H1 (cell line): Measurements from ENCODE around the gene TSPOAP1. TPM values are rescaled to one million over a fixed set of nuclear protein-coding genes. Genes with fewer than 3 reads are reported as not detected.

Experiments
- CTCF ChIA-PET: fragments of 300-600 bp; sonication (Branson Sonifier 250); formaldehyde crosslinking; loops from one replicate; lab custom pipeline; 2021; ENCODE audit not compliant: partially characterized antibody; lab: Charles Lee
- POLR2A ChIA-PET: fragments of 300-600 bp; sonication (Branson Sonifier 250); formaldehyde crosslinking; loops from one replicate; lab custom pipeline; 2021; ENCODE audit warnings: inconsistent platforms; ENCODE audit not compliant: partially characterized antibody; lab: Charles Lee
- DNase-seq, 2 experiments: peaks; one replicate each; pipeline versions ENCODE4 v3.0.0 to v3.0.0-alpha.2; 2010 to 2022; ENCODE audit warnings: low spot score in 2 of 2, low read depth in 1 of 2, mixed read lengths in 1 of 2
- FAIRE-seq: peaks from 2 replicates; lab custom pipeline; 2011; peaks lifted over from hg19 to GRCh38; lab: Jason Lieb, UNC
- H2AFZ ChIP-seq: 2 replicates; pipeline ENCODE4 v1.8.1; 2012; ENCODE audit warnings: low read length, inconsistent platforms
- H2AK5ac ChIP-seq: 2 replicates; pipeline ENCODE4 v1.6.1; 2013; ENCODE audit warnings: low read depth, low read length
- H2BK120ac ChIP-seq: replicated peaks from 2 replicates; pipeline ENCODE3; 2013; ENCODE audit warnings: low read depth, low read length, inconsistent platforms
- H2BK12ac ChIP-seq: 2 replicates; pipeline ENCODE4 v1.6.1; 2013; ENCODE audit warnings: low read depth, low read length
- H2BK15ac ChIP-seq: 2 replicates; pipeline ENCODE4 v1.6.1; 2013; ENCODE audit warnings: low read length
- H2BK20ac ChIP-seq: 2 replicates; pipeline ENCODE4 v1.6.1; 2013; ENCODE audit warnings: low read length
- H2BK5ac ChIP-seq: 2 replicates; pipeline ENCODE4 v1.6.1; 2013; ENCODE audit warnings: low read depth, low read length
- H3K14ac ChIP-seq: 2 replicates; pipeline ENCODE4 v1.6.1; 2013; ENCODE audit warnings: inconsistent platforms; ENCODE audit not compliant: insufficient read length
- H3K18ac ChIP-seq: 2 replicates; pipeline ENCODE4 v1.6.1; 2013; ENCODE audit warnings: low read length; ENCODE audit errors: extremely low read depth
- H3K23ac ChIP-seq: 2 replicates; pipeline ENCODE4 v1.6.1; 2013; ENCODE audit warnings: inconsistent platforms; ENCODE audit not compliant: insufficient read length
- H3K23me2 ChIP-seq: 2 replicates; pipeline ENCODE4 v1.6.1; 2013; ENCODE audit warnings: low read depth, low read length
- H3K27ac ChIP-seq: 2 replicates; pipeline ENCODE4 v1.6.1; 2011; ENCODE audit warnings: low read depth, low read length, inconsistent platforms
- H3K27me3 ChIP-seq, 4 experiments: replicated peaks in 1 of 4; 1 replicate in 1 of 4; 2 replicates in 3 of 4; pipeline versions ENCODE4 v1.6.1 to v1.8.1; 2011 to 2013; ENCODE audit warnings: low read length in 3 of 4, mild to moderate bottlenecking in 3 of 4, inconsistent platforms in 2 of 4, mixed read lengths in 2 of 4, moderate library complexity in 1 of 4; ENCODE audit not compliant: control insufficient read depth in 3 of 4, insufficient read depth in 3 of 4; ENCODE audit errors: extremely low read depth in 1 of 4
- H3K36me3 ChIP-seq, 4 experiments: 2 replicates each; pipeline versions ENCODE4 v1.6.1 to v1.8.1; 2011 to 2013; ENCODE audit warnings: mild to moderate bottlenecking in 4 of 4, low read length in 3 of 4, moderate library complexity in 2 of 4, control low read depth in 1 of 4, inconsistent platforms in 1 of 4; ENCODE audit not compliant: insufficient read depth in 4 of 4, control insufficient read depth in 2 of 4
- H3K4ac ChIP-seq: replicated peaks from 2 replicates; pipeline ENCODE3; 2013; ENCODE audit warnings: low read length, low read depth, mixed read lengths, inconsistent platforms; ENCODE audit not compliant: insufficient read length
- H3K4me1 ChIP-seq, 4 experiments: replicated peaks in 1 of 4; 1 replicate in 1 of 4; 2 replicates in 3 of 4; pipeline versions ENCODE4 v1.6.1 to v1.8.1; 2011 to 2013; ENCODE audit warnings: low read length in 3 of 4, inconsistent platforms in 2 of 4, mixed read lengths in 1 of 4; ENCODE audit not compliant: insufficient read depth in 4 of 4, control insufficient read depth in 3 of 4
- H3K4me2 ChIP-seq, 2 experiments: 2 replicates each; pipeline versions ENCODE4 v1.6.1 to v1.8.1; 2011 to 2013; ENCODE audit warnings: low read depth in 2 of 2, low read length in 2 of 2, control low read depth in 1 of 2, inconsistent platforms in 1 of 2, mild to moderate bottlenecking in 1 of 2; ENCODE audit not compliant: insufficient read depth in 1 of 2
- H3K4me3 ChIP-seq, 4 experiments: fragments of 200-600, 300-600 bp in 1 of 4; sonication (generic), shearing (Covaris generic), sonication (Bioruptor Twin) in 1 of 4; 2 replicates each; pipeline versions ENCODE4 v1.5.1 to v1.8.1; 2011 to 2016; ENCODE audit warnings: low read length in 4 of 4, low read depth in 3 of 4, control low read depth in 2 of 4, inconsistent platforms in 2 of 4, mild to moderate bottlenecking in 2 of 4, mixed read lengths in 1 of 4, moderate library complexity in 1 of 4; ENCODE audit not compliant: insufficient read depth in 2 of 4; ENCODE audit errors: extremely low read depth in 1 of 4
- H3K56ac ChIP-seq: replicated peaks from 2 replicates; pipeline ENCODE3; 2013; ENCODE audit warnings: low read depth, mild to moderate bottlenecking, mixed read lengths, low read length, inconsistent platforms; ENCODE audit not compliant: insufficient read length
- H3K79me1 ChIP-seq: 2 replicates; pipeline ENCODE4 v1.6.1; 2013; ENCODE audit warnings: low read depth, low read length, control low read depth
- H3K79me2 ChIP-seq, 2 experiments: 2 replicates each; pipeline versions ENCODE4 v1.6.1 to v1.8.1; 2012 to 2013; ENCODE audit warnings: low read length in 2 of 2, mild to moderate bottlenecking in 2 of 2, inconsistent platforms in 1 of 2; ENCODE audit not compliant: insufficient read depth in 2 of 2, control insufficient read depth in 1 of 2
- H3K9ac ChIP-seq, 4 experiments: replicated peaks in 1 of 4; 1 replicate in 1 of 4; 2 replicates in 3 of 4; pipeline versions ENCODE4 v1.6.1 to v1.8.1; 2011 to 2013; ENCODE audit warnings: low read depth in 3 of 4, low read length in 3 of 4, control low read depth in 2 of 4, mild to moderate bottlenecking in 2 of 4, moderate library complexity in 2 of 4, inconsistent platforms in 1 of 4; ENCODE audit errors: extremely low read depth in 1 of 4
- H3K9me3 ChIP-seq, 2 experiments: 2 replicates each; pipeline versions ENCODE4 v1.6.1 to v1.8.1; 2012 to 2013; ENCODE audit warnings: mild to moderate bottlenecking in 2 of 2, moderate library complexity in 2 of 2, control low read depth in 1 of 2, inconsistent platforms in 1 of 2, low read depth in 1 of 2, low read length in 1 of 2, mixed read lengths in 1 of 2; ENCODE audit not compliant: insufficient read depth in 2 of 2
- H4K20me1 ChIP-seq, 2 experiments: replicated peaks in 1 of 2; 2 replicates each; pipeline versions ENCODE3 to v1.8.1; 2011 to 2013; ENCODE audit warnings: inconsistent platforms in 2 of 2, low read length in 2 of 2, mild to moderate bottlenecking in 1 of 2; ENCODE audit not compliant: insufficient read depth in 2 of 2, control insufficient read depth in 1 of 2
- H4K5ac ChIP-seq: 2 replicates; pipeline ENCODE4 v1.6.1; 2013; ENCODE audit warnings: low read length, low read depth, mixed read lengths, inconsistent platforms; ENCODE audit not compliant: insufficient read length
- H4K8ac ChIP-seq: 2 replicates; pipeline ENCODE4 v1.8.0; 2013; ENCODE audit warnings: mild to moderate bottlenecking, moderate library complexity, low read length, inconsistent platforms; ENCODE audit not compliant: insufficient read depth; ENCODE audit errors: extremely low read depth
- H4K91ac ChIP-seq: replicated peaks from 2 replicates; pipeline ENCODE3; 2013; ENCODE audit warnings: low read length, mixed read lengths, inconsistent platforms; ENCODE audit not compliant: insufficient read length
- BACH1 ChIP-seq: IDR thresholded peaks from 2 replicates; pipeline ENCODE4 v1.6.1; 2012; ENCODE audit warnings: low read length, improper control_type of control experiment
- CREB1 ChIP-seq: IDR thresholded peaks from 2 replicates; pipeline ENCODE4 v1.6.1; 2012; ENCODE audit warnings: inconsistent platforms
- CTBP2 ChIP-seq: IDR thresholded peaks from 2 replicates; pipeline ENCODE4 v1.7.0; 2011; ENCODE audit warnings: borderline replicate concordance, mild to moderate bottlenecking, moderate library complexity, mixed read lengths, low read length; ENCODE audit not compliant: insufficient read depth, insufficient read length
- MAX ChIP-seq: IDR thresholded peaks from 2 replicates; pipeline ENCODE4 v1.6.1; 2012; ENCODE audit warnings: inconsistent platforms
- RAD21 ChIP-seq, 2 experiments: IDR thresholded peaks in 1 of 2; conservative IDR thresholded peaks in 1 of 2; 2 replicates each; pipeline ENCODE4 v1.6.1; 2011; ENCODE audit warnings: low read depth in 2 of 2, low read length in 2 of 2, improper control_type of control experiment in 1 of 2, inconsistent platforms in 1 of 2, mild to moderate bottlenecking in 1 of 2, moderate library complexity in 1 of 2
- RFX5 ChIP-seq: IDR thresholded peaks from 2 replicates; pipeline ENCODE4 v1.6.1; 2011; ENCODE audit warnings: low read depth, low read length, improper control_type of control experiment, borderline replicate concordance
- whole genome bisulfite sequencing, 2 experiments: shearing (Covaris generic) in 1 of 2; methylation state at CpG; one replicate each; pipeline versions ENCODE4 v1.1.6 to v1.1.7; 2013 to 2015; ENCODE audit warnings: low lambda C conversion rate in 2 of 2, mixed read lengths in 2 of 2, inconsistent platforms in 1 of 2, low coverage in 1 of 2, missing lambda C conversion rate in 1 of 2; ENCODE audit not compliant: insufficient replicate concordance in 2 of 2, insufficient coverage in 1 of 2, insufficient read length in 1 of 2; ENCODE audit errors: extremely low coverage in 1 of 2, missing lambda C conversion rate in 1 of 2; 5-methylcytosine and 5-hydroxymethylcytosine counted together
- polyA plus RNA-seq, 7 experiments: library from polyadenylated mRNA; depleted of rRNA in 3 of 7; stranded (reverse) in 5 of 7; unstranded in 2 of 7; fragments of >200 nt in 5 of 7; fragments of 200-250 nt in 2 of 7; gene quantifications; 1 replicate in 5 of 7; 2 replicates in 1 of 7; 4 replicates in 1 of 7; pipeline versions ENCODE4 v1.2.1 to v1.2.3, GENCODE V29; 2011 to 2013; ENCODE audit warnings: missing spikeins in 2 of 7, mixed read lengths in 2 of 7
- total RNA-seq: library from RNA; stranded (reverse); fragmentation: NEBNext Ultra II Directional; extraction: Animal tissue kit (Norgen Biotek cat#: 25700); gene quantifications from 2 replicates; pipeline ENCODE4 v1.2.1, GENCODE V29; 2021

TSPOAP1 gene
- total and polyA plus RNA-seq, 2 of the 8 experiments (the other 6 are each of a cell fraction or from before 2014, with no cell fraction given): 7.6 to 9.2 TPM

GRCh38 chr17:58329810-58330537, 1.4 kb upstream of the TSPOAP1 start:
- no peak for TF ChIP-seq CREB1
- TF ChIP-seq RFX5: no peak
- no peak for TF ChIP-seq BACH1
- no peak for TF ChIP-seq RAD21 (IDR thresholded peaks at IDR 0.05 in 1 of 2, conservative IDR thresholded peaks at IDR 0.05 in 1 of 2; ENCODE audit: low read depth in 2 of 2, low read length in 2 of 2)
- no peak for TF ChIP-seq MAX
- TF ChIP-seq CTBP2: no peak
- Histone ChIP-seq H3K23me2 (peaks cover 1% of the 10 kb centered on the region), H2BK15ac (no peak overlapping the region), H2BK120ac (no peak overlapping the region), H3K9me3 (no peaks in the 10 kb centered on the region), H3K27ac (no peak overlapping the region), H3K4me1 (peaks cover 0 to 32% (median 23%) of the 10 kb centered on the region in 4 experiments; a peak in 6 of 7 replicates), H2BK12ac (peak overlapping the region; percentile 30; the same call in 1 of the 2 replicates), H2AK5ac (peak overlapping the region; percentile 61; the same call in 1 of the 2 replicates), H3K36me3 (no peaks in the 10 kb centered on the region), H3K4me2 (no peak overlapping the region), H3K79me2 (no peaks in the 10 kb centered on the region), H3K14ac (no peak overlapping the region), H4K20me1 (peaks cover 0 to 2% of the 10 kb centered on the region in 2 experiments), H3K23ac (no peak overlapping the region), H3K4me3 (no peak overlapping the region), H2BK5ac (no peak overlapping the region), H3K18ac (no peak overlapping the region), H2AFZ (no peak overlapping the region), H4K8ac (no peak overlapping the region), H3K4ac (no peak overlapping the region), H3K27me3 (peaks cover 0 to 2% (median under 1%) of the 10 kb centered on the region in 4 experiments; a peak in 3 of 7 replicates), H4K5ac (no peak overlapping the region), H4K91ac (no peak overlapping the region), H3K9ac (no peak overlapping the region), H3K56ac (no peak overlapping the region), H3K79me1 (no peaks in the 10 kb centered on the region), H2BK20ac (no peak overlapping the region)
- DNase-seq (no peak), FAIRE-seq (no peak)
- ChIA-PET POLR2A (interaction anchor here (0.8 to 1.8 kb wide), 3 partner anchors 9 to 13 kb away, joined by 3 to 7 read pairs (median 3); no protein-coding TSS in a partner anchor), CTCF (interaction anchor here (1.0 to 18.5 kb wide), 2 partner anchors 12 to 23 kb away, joined by 3 to 384 read pairs; partner anchors contain the start of gene TSPOAP1)
- 84% methylated on average over 4 of the region's 4 CpGs; no CpG with 5 or more reads in 1 of the 2 experiments for WGBS, 2 experiments
